ENCODE data around the gene TRIM25.

TRIM25 gene

DNA sequence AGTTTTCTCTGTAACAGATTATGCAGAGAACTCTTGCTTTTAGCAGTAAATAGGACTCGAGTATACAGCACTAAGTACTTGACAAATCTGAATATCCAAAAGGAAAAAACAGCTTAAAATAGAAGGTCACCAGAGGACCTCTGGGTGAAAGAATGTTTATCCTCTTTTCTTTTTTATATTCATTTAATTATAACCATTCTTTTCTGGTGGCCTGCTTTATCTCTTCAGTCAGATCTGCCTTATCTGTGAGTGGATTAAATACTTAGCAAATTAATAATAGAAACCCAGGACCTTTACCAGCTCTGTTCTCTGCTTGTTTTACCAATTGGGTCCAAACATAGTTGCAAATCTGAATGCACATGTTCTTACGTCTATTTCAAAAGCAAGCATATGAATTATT is 71.3 kb downstream of the TRIM25 start (continued):
- TF ChIP-seq, protein P1, sequence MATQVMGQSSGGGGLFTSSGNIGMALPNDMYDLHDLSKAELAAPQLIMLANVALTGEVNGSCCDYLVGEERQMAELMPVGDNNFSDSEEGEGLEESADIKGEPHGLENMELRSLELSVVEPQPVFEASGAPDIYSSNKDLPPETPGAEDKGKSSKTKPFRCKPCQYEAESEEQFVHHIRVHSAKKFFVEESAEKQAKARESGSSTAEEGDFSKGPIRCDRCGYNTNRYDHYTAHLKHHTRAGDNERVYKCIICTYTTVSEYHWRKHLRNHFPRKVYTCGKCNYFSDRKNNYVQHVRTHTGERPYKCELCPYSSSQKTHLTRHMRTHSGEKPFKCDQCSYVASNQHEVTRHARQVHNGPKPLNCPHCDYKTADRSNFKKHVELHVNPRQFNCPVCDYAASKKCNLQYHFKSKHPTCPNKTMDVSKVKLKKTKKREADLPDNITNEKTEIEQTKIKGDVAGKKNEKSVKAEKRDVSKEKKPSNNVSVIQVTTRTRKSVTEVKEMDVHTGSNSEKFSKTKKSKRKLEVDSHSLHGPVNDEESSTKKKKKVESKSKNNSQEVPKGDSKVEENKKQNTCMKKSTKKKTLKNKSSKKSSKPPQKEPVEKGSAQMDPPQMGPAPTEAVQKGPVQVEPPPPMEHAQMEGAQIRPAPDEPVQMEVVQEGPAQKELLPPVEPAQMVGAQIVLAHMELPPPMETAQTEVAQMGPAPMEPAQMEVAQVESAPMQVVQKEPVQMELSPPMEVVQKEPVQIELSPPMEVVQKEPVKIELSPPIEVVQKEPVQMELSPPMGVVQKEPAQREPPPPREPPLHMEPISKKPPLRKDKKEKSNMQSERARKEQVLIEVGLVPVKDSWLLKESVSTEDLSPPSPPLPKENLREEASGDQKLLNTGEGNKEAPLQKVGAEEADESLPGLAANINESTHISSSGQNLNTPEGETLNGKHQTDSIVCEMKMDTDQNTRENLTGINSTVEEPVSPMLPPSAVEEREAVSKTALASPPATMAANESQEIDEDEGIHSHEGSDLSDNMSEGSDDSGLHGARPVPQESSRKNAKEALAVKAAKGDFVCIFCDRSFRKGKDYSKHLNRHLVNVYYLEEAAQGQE (tag by site-specific recombination; IDR thresholded peaks at IDR 0.05), result no peak
- no peak for TF ChIP-seq RBAK (tag by site-specific recombination; IDR thresholded peaks at IDR 0.05)

DNA sequence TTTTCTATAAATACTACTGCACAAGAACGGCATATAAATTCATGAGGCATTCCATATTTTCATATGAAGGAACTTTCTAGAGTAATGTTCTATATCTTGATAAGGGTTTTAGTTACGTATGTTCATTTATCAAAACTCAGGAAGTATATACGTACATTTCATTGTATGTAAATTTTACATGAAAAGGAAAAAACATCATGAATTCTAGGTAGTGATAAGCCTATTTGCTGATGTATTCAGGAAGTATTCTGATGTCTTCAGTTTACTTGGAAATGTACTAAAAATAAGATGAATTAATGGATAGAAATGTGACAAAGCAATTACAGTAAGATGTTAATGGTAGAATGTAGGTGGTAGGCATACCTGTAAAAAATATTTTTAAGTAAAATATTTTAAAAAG is 75.2 kb downstream of the TRIM25 start:
- ChIA-PET CTCF (interaction anchor here (0.7 to 3.7 kb wide), 3 partner anchors 19 to 75 kb away, joined by 3 to 13 read pairs (median 3); no protein-coding TSS in a partner anchor), POLR2A (no interaction called here)
- no peaks in the 10 kb centered on the region for H3K9me3 ChIP-seq (ENCODE audit: control insufficient read depth, insufficient read depth, low read depth, low read length)
- no peak overlapping the region for H3K27ac ChIP-seq (ENCODE audit: extremely low read depth, low read depth, low read length)
- no peak for TF ChIP-seq ZNF24 (tag by site-specific recombination; IDR thresholded peaks at IDR 0.05)
- TF ChIP-seq ZNF830 (tag by site-specific recombination; IDR thresholded peaks at IDR 0.05; ENCODE audit: low read depth), result no peak
- no peak for TF ChIP-seq ZNF10 (tag by site-specific recombination; IDR thresholded peaks at IDR 0.05)
- TF ChIP-seq, protein P2, sequence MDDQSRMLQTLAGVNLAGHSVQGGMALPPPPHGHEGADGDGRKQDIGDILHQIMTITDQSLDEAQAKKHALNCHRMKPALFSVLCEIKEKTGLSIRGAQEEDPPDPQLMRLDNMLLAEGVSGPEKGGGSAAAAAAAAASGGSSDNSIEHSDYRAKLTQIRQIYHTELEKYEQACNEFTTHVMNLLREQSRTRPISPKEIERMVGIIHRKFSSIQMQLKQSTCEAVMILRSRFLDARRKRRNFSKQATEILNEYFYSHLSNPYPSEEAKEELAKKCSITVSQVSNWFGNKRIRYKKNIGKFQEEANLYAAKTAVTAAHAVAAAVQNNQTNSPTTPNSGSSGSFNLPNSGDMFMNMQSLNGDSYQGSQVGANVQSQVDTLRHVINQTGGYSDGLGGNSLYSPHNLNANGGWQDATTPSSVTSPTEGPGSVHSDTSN (CRISPR knock-in tag; IDR thresholded peaks at IDR 0.05), result no peak
- TF ChIP-seq ZNF37A (tag by site-specific recombination; IDR thresholded peaks at IDR 0.05), result no peak
- no peak for TF ChIP-seq ZNF670 (tag by site-specific recombination; IDR thresholded peaks at IDR 0.05; ENCODE audit: low read depth)
- TF ChIP-seq, protein P3, sequence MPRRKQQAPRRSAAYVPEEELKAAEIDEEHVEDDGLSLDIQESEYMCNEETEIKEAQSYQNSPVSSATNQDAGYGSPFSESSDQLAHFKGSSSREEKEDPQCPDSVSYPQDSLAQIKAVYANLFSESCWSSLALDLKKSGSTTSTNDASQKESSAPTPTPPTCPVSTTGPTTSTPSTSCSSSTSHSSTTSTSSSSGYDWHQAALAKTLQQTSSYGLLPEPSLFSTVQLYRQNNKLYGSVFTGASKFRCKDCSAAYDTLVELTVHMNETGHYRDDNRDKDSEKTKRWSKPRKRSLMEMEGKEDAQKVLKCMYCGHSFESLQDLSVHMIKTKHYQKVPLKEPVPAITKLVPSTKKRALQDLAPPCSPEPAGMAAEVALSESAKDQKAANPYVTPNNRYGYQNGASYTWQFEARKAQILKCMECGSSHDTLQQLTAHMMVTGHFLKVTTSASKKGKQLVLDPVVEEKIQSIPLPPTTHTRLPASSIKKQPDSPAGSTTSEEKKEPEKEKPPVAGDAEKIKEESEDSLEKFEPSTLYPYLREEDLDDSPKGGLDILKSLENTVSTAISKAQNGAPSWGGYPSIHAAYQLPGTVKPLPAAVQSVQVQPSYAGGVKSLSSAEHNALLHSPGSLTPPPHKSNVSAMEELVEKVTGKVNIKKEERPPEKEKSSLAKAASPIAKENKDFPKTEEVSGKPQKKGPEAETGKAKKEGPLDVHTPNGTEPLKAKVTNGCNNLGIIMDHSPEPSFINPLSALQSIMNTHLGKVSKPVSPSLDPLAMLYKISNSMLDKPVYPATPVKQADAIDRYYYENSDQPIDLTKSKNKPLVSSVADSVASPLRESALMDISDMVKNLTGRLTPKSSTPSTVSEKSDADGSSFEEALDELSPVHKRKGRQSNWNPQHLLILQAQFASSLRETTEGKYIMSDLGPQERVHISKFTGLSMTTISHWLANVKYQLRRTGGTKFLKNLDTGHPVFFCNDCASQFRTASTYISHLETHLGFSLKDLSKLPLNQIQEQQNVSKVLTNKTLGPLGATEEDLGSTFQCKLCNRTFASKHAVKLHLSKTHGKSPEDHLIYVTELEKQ (tag by site-specific recombination; IDR thresholded peaks at IDR 0.05; ENCODE audit: borderline replicate concordance), result no peak
- TF ChIP-seq, protein P4, sequence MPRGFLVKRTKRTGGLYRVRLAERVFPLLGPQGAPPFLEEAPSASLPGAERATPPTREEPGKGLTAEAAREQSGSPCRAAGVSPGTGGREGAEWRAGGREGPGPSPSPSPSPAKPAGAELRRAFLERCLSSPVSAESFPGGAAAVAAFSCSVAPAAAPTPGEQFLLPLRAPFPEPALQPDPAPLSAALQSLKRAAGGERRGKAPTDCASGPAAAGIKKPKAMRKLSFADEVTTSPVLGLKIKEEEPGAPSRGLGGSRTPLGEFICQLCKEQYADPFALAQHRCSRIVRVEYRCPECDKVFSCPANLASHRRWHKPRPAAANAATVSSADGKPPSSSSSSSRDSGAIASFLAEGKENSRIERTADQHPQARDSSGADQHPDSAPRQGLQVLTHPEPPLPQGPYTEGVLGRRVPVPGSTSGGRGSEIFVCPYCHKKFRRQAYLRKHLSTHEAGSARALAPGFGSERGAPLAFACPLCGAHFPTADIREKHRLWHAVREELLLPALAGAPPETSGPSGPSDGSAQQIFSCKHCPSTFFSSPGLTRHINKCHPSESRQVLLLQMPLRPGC (tag by site-specific recombination; IDR thresholded peaks at IDR 0.05), result no peak
- no peak for TF ChIP-seq ZNF19 (tag by site-specific recombination; IDR thresholded peaks at IDR 0.05; ENCODE audit: low read depth)
- TF ChIP-seq, protein P5, sequence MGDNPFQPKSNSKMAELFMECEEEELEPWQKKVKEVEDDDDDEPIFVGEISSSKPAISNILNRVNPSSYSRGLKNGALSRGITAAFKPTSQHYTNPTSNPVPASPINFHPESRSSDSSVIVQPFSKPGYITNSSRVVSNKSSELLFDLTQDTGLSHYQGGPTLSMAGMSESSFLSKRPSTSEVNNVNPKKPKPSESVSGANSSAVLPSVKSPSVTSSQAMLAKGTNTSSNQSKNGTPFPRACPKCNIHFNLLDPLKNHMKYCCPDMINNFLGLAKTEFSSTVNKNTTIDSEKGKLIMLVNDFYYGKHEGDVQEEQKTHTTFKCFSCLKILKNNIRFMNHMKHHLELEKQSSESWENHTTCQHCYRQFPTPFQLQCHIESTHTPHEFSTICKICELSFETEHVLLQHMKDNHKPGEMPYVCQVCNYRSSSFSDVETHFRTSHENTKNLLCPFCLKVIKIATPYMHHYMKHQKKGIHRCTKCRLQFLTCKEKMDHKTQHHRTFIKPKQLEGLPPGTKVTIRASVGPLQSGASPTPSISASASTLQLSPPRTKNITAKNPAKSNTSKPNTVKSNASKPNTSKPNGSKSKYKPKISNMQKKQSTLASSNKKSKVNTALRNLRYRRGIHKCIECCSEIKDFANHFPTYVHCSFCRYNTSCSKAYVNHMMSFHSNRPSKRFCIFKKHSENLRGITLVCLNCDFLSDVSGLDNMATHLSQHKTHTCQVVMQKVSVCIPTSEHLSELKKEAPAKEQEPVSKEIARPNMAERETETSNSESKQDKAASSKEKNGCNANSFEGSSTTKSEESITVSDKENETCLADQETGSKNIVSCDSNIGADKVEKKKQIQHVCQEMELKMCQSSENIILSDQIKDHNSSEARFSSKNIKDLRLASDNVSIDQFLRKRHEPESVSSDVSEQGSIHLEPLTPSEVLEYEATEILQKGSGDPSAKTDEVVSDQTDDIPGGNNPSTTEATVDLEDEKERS (tag by site-specific recombination; IDR thresholded peaks at IDR 0.05), result no peak
- TF ChIP-seq REPIN1 (tag by site-specific recombination; IDR thresholded peaks at IDR 0.05; ENCODE audit: low read depth), result no peak
- TF ChIP-seq ZNF221 (tag by site-specific recombination; IDR thresholded peaks at IDR 0.05; ENCODE audit: borderline replicate concordance), result no peak
- TF ChIP-seq, protein P6, sequence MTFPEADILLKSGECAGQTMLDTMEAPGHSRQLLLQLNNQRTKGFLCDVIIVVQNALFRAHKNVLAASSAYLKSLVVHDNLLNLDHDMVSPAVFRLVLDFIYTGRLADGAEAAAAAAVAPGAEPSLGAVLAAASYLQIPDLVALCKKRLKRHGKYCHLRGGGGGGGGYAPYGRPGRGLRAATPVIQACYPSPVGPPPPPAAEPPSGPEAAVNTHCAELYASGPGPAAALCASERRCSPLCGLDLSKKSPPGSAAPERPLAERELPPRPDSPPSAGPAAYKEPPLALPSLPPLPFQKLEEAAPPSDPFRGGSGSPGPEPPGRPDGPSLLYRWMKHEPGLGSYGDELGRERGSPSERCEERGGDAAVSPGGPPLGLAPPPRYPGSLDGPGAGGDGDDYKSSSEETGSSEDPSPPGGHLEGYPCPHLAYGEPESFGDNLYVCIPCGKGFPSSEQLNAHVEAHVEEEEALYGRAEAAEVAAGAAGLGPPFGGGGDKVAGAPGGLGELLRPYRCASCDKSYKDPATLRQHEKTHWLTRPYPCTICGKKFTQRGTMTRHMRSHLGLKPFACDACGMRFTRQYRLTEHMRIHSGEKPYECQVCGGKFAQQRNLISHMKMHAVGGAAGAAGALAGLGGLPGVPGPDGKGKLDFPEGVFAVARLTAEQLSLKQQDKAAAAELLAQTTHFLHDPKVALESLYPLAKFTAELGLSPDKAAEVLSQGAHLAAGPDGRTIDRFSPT (tag by site-specific recombination; IDR thresholded peaks at IDR 0.05), result no peak
- H3K4me3 ChIP-seq (ENCODE audit: low read depth, low read length), result no peak overlapping the region
- peaks cover 32 to 44% of the 10 kb centered on the region in 2 experiments for H3K36me3 ChIP-seq (ENCODE audit: control insufficient read depth in 2 of 2, insufficient read depth in 1 of 2, low read length in 2 of 2)
- peaks cover 16% of the 10 kb centered on the region for H3K4me1 ChIP-seq (ENCODE audit: control insufficient read depth, insufficient read depth, low read length)
